ENCODE results near the gene C11orf21.

The C11orf21 gene

GRCh38 chr11:2320568-2321310, 19.0 kb upstream of the C11orf21 start:
- DNase-seq = no peak

GRCh38 chr11:2319791-2320472, 18.2 kb upstream of the C11orf21 start:
- DNase-seq = no peak

GRCh38 chr11:2318707-2319106, 17.0 kb upstream of the C11orf21 start:
- no peak for DNase-seq

GRCh38 chr11:2318123-2318522, 16.4 kb upstream of the C11orf21 start:
- DNase-seq = no peak

GRCh38 chr11:2317354-2318050, 15.8 kb upstream of the C11orf21 start:
- DNase-seq = no peak

- no peak for DNase-seq
Measured at GRCh38 chr11:2316963-2317244, 15.2 kb upstream of the C11orf21 start.

- DNase-seq = no peak
Measured at GRCh38 chr11:2316169-2316962, 14.6 kb upstream of the C11orf21 start.

GRCh38 chr11:2315395-2316168, 13.9 kb upstream of the C11orf21 start:
- no peak for DNase-seq

GRCh38 chr11:2314525-2315394, 13.0 kb upstream of the C11orf21 start:
- DNase-seq = no peak

- DNase-seq = no peak
Measured at GRCh38 chr11:2314136-2314524, 12.4 kb upstream of the C11orf21 start.

GRCh38 chr11:2313051-2313951, 11.6 kb upstream of the C11orf21 start:
- DNase-seq = no peak

- DNase-seq = no peak
Measured at GRCh38 chr11:2312232-2313042, 10.7 kb upstream of the C11orf21 start.

- no peak for DNase-seq
Measured at GRCh38 chr11:2311353-2312133, 9.8 kb upstream of the C11orf21 start.

GRCh38 chr11:2310786-2311352, 9.2 kb upstream of the C11orf21 start:
- DNase-seq = no peak

- no peak for DNase-seq
Measured at GRCh38 chr11:2310073-2310785, 8.5 kb upstream of the C11orf21 start.

- no peak for DNase-seq
Measured at GRCh38 chr11:2309251-2310072, 7.7 kb upstream of the C11orf21 start.

GRCh38 chr11:2308713-2309112, 7.0 kb upstream of the C11orf21 start:
- DNase-seq = no peak
